Measurements from ENCODE around the gene LRRC72.

LRRC72 gene

GRCh38 chr7:16609842-16610450, 83.3 kb downstream of the LRRC72 start:
- no peak overlapping the region for H3K4me3 ChIP-seq (ENCODE audit: low read depth, low read length)
- no peak for TF ChIP-seq CTCF (IDR thresholded peaks at IDR 0.05; ENCODE audit: control insufficient read depth, extremely low read depth, insufficient read depth)

GRCh38 chr7:16611711-16612110, 85.1 kb downstream of the LRRC72 start:
- TF ChIP-seq CTCF (IDR thresholded peaks at IDR 0.05; ENCODE audit: control insufficient read depth, extremely low read depth, insufficient read depth) = no peak

More at GRCh38 chr7:16609842-16610450, 83.3 kb downstream of the LRRC72 start:
- DNase-seq (ENCODE audit: low read depth) = no peak

GRCh38 chr7:16615228-16615627, 88.6 kb downstream of the LRRC72 start:
- no peak overlapping the region for H3K4me3 ChIP-seq (ENCODE audit: low read depth, low read length)
- no peak for TF ChIP-seq CTCF (IDR thresholded peaks at IDR 0.05; ENCODE audit: control insufficient read depth, extremely low read depth, insufficient read depth)
- no peak for DNase-seq (ENCODE audit: low read depth)

More at GRCh38 chr7:16611711-16612110, 85.1 kb downstream of the LRRC72 start:
- H3K4me3 ChIP-seq (ENCODE audit: low read depth, low read length) = no peak overlapping the region
- no peak for DNase-seq (ENCODE audit: low read depth)

- no peak overlapping the region for H3K4me3 ChIP-seq (ENCODE audit: low read depth, low read length)
- no peak for TF ChIP-seq CTCF (IDR thresholded peaks at IDR 0.05; ENCODE audit: control insufficient read depth, extremely low read depth, insufficient read depth)
- no peak for DNase-seq (ENCODE audit: low read depth)
Measured at GRCh38 chr7:16616122-16616521, 89.5 kb downstream of the LRRC72 start.

GRCh38 chr7:16616542-16616941, 89.9 kb downstream of the LRRC72 start:
- DNase-seq (ENCODE audit: low read depth) = no peak
- H3K4me3 ChIP-seq (ENCODE audit: low read depth, low read length) = no peak overlapping the region
- no peak for TF ChIP-seq CTCF (IDR thresholded peaks at IDR 0.05; ENCODE audit: control insufficient read depth, extremely low read depth, insufficient read depth)

- no peak overlapping the region for H3K4me3 ChIP-seq (ENCODE audit: low read depth, low read length)
- DNase-seq (ENCODE audit: low read depth) = no peak
- TF ChIP-seq CTCF (IDR thresholded peaks at IDR 0.05; ENCODE audit: control insufficient read depth, extremely low read depth, insufficient read depth) = no peak
Measured at GRCh38 chr7:16619979-16620408, 93.4 kb downstream of the LRRC72 start.

GRCh38 chr7:16626388-16626787, 99.8 kb downstream of the LRRC72 start:
- H3K4me3 ChIP-seq (ENCODE audit: low read depth, low read length) = no peak overlapping the region
- TF ChIP-seq CTCF (IDR thresholded peaks at IDR 0.05; ENCODE audit: control insufficient read depth, extremely low read depth, insufficient read depth) = no peak
- DNase-seq (ENCODE audit: low read depth) = no peak
